GM19035 (cell line): ENCODE measurements around the gene DLEC1.
A peak's percentile ranks its signal among the peaks of the same experiment; 100 is the strongest.

Experiments used
- ATAC-seq: cut with Tn5 transposase; IDR thresholded peaks from one replicate; pipeline ENCODE4 v1.9.1; 2021; ENCODE audit not compliant: unreplicated experiment

DLEC1 gene

DNA sequence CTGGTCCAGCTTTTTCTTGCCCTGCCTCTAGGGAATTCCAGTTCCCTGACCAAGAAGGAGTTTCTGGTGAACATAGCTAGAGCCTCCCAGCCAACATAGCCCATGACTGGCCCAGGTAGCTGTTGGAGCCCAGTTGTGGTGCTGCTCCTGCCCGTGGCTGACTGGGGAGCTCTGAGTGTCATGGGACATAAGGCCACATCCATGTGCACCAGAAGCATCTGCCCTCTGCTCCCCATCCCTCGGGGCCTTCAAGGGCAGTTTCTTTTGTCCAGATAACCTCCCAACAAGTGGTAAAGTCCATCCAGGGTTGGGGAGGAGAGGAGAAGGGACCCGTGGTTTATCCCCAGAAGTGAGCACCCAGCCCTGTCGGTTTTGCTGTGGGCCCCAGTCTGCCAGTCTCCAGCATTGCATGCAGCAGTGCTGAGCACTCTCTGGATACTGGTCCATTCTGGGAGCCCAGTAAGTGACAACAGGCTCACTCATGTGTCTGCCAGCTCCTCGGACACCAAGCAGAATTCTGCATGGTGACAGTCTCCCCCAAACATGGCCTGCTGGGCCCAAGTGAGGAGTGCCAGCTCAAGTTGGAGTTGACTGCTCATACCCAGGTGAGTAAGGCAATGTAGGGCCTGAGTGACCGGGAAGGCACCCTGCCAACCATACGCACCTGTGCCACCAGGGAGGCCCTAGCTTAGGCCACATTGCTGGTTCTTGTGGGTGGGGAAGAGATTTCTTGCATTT is 69.1 kb downstream of the DLEC1 start:
- ATAC-seq, result no peak

- ATAC-seq, result no peak
These were observed 69.9 kb downstream of the DLEC1 start for GRCh38 chr3:38108649-38109579.

DNA sequence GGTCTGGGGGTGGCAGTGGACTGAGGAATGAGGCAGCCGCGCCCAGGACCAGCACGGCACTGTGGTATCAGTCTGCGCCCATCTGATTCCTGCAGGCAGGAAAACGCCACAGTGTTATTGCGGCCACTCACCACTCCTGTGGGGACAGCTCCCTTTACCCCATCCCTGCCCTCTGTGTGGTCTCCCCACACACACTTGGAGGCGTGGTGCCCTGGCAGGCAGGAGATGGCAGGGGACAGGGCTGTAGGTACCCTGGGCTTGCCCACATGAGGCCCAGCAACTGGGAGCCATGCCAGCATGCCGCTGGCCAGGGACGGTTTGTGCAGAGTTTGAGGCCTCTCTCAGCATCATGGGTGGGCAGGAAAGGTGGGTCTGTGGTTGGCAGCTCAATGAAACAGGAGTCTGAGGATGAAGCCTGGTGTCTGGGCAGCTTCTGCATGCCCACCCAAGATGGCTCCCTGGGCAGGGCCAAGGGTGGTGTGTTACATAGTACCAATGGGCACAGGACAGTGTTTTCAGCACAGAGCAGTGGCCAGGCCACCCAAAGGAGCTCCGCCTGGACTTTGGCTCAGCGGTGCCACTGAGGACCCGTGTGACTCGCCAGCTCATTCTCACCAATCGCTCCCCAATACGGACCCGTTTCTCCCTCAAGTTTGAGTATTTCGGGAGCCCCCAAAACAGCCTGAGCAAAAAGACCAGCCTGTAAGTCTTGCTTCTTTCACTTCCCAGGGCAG is 70.7 kb downstream of the DLEC1 start:
- ATAC-seq, result no peak

DNA sequence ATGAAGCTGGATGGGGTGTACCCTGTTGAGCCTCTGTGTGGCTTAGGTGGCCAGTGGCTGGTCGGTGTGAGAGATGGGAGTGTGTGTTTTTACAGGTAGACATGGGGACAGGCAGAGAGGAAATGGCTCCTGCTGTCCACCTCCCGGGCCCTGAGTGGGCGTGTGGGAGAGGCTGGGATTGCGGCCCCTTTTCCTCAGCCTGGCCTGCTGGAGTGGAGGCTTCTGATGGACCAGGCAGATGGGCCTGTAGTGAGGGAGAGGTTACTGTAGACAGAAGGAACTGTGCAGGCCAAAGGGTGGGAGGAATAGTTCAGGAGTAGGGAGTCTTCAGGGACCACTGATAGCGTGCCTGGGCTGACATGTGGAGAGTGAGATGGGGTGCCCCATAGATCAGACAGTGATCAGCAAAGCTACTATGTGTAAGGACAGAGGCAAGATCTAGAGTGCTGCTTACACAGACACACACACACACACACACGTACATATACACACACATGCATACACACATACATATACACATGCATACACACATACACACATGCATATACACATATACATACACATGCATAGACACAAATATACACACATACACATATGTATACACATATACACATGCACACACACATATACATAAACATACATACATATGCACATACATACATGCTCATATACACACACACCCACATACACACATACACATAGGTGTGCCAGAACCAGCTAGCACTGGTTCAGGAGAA is 71.5 kb downstream of the DLEC1 start:
- no peak for ATAC-seq

GRCh38 chr3:38111201-38111600 is 72.2 kb downstream of the DLEC1 start:
- no peak for ATAC-seq

DNA sequence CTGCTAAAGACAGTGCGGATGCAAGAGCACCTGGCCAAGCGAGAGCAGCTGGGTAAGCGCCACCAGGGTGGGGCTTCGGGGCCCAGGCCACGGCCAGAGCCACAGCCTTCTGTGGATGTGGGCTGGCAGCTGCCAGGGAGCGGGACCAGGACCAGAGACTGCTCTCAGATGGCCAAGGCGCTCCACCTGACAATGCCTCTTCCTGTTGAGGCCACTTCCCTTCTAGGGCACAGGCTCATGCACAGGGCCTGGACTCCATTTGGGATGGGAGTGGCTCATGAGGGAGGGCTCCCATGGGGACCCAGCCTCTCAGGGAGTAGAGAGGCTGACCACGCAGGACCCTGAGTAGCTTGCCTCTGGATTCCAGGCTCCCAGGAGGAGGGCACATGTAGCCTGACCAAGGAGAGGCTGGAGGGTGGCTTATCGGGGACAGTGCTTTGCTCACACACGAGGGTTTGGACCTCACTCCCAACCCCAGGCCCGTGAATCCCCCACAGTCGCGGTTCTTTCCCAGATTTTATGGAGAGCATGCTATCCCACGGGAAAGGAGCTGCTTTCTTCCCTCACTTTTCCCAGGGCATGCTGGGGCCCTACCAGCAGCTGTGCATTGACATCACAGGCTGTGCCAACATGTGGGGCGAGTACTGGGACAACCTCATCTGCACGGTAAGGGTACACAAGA is 72.8 kb downstream of the DLEC1 start:
- no peak for ATAC-seq

- no peak for ATAC-seq
These were observed 73.4 kb downstream of the DLEC1 start for GRCh38 chr3:38112378-38112761.

DNA sequence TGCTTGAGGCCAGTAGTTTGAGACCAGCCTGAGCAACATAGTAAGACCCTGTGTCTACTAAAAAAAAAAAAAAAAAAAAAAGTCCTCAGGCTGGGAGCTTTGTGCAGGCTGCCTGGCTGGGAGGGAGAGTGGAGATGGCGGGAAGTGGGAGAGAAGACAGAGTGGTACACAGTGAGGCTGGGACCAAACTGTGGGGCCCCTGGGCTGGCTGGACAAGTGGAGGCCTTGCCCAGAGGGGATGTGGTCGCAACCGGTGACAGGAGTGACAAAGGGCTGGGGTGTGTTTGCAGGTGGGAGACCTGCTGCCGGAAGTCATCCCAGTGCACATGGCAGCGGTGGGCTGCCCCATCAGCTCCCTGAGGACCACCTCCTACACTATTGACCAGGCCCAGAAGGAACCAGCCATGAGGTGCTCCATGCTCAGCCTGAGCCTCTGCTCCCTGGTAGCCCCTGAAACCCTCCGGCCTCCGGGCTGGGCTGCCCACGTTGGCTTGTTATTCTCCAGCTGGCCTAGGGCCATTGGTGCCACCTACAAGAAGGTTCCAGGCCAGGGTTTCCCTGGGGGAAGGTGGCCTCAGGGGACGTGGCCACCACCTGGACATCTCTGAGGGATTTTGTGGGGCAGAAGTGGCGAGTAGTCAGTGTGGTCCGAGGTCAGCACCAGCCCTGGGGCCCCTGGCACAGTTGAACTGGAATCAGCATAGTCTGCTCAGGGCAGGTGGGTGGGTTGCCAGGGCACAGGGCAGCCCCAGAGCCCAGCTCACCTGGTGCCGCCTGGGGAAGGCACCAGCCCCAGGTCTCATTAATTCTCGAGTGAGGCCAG is 75.3 kb downstream of the DLEC1 start:
- ATAC-seq, result no peak

DNA sequence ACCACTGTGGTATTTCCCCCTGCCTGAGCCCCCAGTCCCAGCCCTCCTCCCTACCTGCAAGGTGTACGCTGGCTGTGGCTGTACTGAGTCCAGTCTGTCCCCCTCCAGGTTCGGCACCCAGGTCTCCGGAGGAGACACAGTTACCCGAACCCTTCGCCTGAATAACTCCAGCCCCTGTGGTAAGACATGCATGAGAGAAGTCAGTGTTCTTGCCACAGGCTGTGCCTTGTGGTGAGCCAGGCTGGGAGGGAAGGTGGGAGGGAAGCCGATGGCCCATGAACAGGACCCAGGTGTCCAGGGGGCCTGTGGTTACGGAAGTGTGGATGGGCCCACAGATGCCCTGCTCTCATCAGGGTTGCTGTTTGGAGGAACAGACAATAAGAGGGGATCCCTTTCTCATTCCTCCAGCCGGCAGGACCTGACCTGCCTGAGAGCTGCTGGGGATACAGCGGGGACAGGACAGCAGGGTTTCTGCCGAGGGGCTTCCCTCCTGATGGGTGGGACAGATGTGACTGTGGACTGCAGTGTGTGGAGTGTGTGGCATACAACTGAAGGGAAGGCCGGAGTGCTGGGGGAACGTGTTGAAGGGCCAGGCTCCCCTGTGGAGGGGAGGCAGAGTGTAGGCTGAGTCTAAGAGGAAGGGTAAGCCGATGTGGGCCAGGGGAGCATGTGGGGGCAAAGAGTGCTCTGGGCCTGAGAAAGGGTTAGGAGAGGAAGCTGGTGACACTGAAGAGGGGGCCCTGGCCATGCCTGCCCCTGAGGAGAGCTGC is 76.1 kb downstream of the DLEC1 start:
- no peak for ATAC-seq

- ATAC-seq, result no peak
These were observed 76.8 kb downstream of the DLEC1 start for GRCh38 chr3:38115645-38116427.

DNA sequence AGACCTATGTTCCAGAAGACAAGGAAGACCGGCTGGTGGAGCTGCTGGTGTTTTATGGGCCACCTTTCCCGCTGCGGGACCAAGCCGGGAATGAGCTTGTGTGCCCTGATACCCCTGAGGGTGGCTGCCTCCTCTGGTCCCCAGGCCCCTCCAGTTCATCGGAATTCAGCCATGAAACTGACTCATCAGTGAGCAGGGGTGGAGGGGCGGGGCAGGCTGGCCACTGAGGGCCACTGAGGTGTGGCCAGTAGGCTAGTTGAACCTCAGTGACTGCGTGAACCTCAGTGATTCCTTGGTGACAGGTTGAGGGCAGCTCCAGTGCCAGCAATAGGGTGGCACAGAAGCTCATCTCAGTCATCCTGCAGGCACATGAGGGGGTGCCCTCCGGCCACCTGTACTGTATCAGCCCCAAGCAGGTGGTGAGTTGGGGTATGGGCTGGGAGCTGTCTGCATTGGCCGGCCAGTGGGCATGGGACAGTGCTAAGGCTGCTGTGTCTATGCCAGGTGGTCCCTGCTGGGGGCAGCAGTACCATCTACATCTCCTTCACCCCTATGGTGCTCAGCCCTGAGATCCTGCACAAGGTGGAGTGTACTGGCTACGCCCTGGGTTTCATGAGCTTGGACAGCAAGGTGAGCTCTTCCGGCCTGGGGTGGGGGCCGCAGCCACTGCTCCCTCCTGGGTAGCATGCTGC is 77.6 kb downstream of the DLEC1 start:
- no peak for ATAC-seq

- no peak for ATAC-seq
These were observed 78.2 kb downstream of the DLEC1 start for GRCh38 chr3:38117163-38117716.

DNA sequence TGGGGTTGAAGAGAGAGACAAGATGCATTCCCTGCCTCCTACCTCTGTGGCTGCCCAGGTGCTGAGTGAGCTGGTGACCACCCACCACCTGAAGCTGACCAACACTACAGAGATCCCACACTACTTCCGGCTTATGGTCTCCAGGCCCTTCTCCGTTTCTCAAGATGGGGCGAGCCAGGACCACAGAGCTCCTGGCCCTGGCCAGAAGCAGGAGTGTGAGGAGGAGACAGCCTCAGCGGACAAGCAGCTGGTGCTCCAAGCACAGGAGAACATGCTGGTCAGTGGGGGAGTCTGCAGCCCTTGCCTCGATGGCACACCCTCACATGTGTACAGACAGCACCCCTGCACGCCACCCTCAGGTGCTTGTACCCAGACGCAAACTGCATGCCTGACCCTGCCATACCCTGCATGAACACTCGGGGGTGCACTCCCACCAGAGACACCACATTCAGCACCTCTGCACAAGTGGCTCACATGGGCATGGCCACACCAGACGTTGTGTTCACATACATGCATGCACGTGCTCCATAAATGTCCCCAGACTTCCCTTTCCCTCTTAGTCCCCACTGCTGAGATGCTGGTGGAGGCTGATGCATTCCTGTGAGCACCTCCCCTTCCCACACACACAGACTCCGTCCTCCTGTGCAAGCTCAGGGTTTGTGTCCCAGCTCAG is 78.9 kb downstream of the DLEC1 start:
- peak; percentile 76 for ATAC-seq

GRCh38 chr3:38118421-38119247 is 79.6 kb downstream of the DLEC1 start:
- no peak for ATAC-seq

- ATAC-seq, result no peak
These were observed 80.2 kb downstream of the DLEC1 start for GRCh38 chr3:38119248-38119544.
